Fibroblast of lung (primary cell): ENCODE measurements around the gene IFT81.

Experiments used
- CTCF ChIP-seq, 2 donors: IDR thresholded peaks in 1 of 2; conservative IDR thresholded peaks in 1 of 2; 1 replicate in 1 of 2; 2 replicates in 1 of 2; pipeline ENCODE4 v1.5.1; 2011 to 2012; ENCODE audit warnings: low read length in 2 of 2, control low read depth in 1 of 2, inconsistent platforms in 1 of 2, low read depth in 1 of 2, mild to moderate bottlenecking in 1 of 2
- EZH2 ChIP-seq: IDR thresholded peaks from 2 replicates; pipeline ENCODE4 v1.5.1; 2012; ENCODE audit warnings: low read length, control low read depth, mild to moderate bottlenecking; ENCODE audit errors: missing control alignments

GRCh38 chr12:110235383-110235782 lies 111.2 kb downstream of the IFT81 start:
- TF ChIP-seq CTCF (conservative IDR thresholded peaks at IDR 0.05 in 1 of 2, IDR thresholded peaks at IDR 0.05 in 1 of 2; ENCODE audit: low read depth in 1 of 2, low read length in 2 of 2): no peak
- TF ChIP-seq EZH2: no peak
